Occipital lobe (tissue), 3 donors: ENCODE measurements around the gene LGR4. TPM values are rescaled to one million over a fixed set of nuclear protein-coding genes. Genes with fewer than 3 reads are reported as not detected.
"Not testable (repeated sequence)": the region's sequence is repeated elsewhere in the genome, so short reads cannot be mapped to it uniquely, and the experiment has no call there.

Source experiments
- DNase-seq: peaks from one replicate; lab custom pipeline; 2025; lab: John Stamatoyannopoulos, UW
- small RNA-seq: library from RNA; depleted of rRNA; stranded (forward); fragments of <200 nt; gene quantifications from one replicate; pipeline ENCODE3, GENCODE V24; 2014
- total RNA-seq: library from RNA; depleted of rRNA; stranded (reverse); fragments of >200 nt; gene quantifications from one replicate; pipeline ENCODE4 v1.2.3, GENCODE V29; 2014

The LGR4 gene
- total RNA-seq, 1 donor from 2014 or later: 19.0 TPM

- no peak for DNase-seq
Measured at GRCh38 chr11:27352781-27353180, 119.8 kb downstream of the LGR4 start.

- DNase-seq: no peak
Measured at GRCh38 chr11:27350511-27350910, 122.1 kb downstream of the LGR4 start.

GRCh38 chr11:27349919-27350318, 122.7 kb downstream of the LGR4 start:
- DNase-seq: no peak

- no peak for DNase-seq
Measured at GRCh38 chr11:27348340-27348873, 124.2 kb downstream of the LGR4 start.

- no peak for DNase-seq
Measured at GRCh38 chr11:27347359-27348339, 124.9 kb downstream of the LGR4 start.

- no peak for DNase-seq
Measured at GRCh38 chr11:27339941-27340340, 132.6 kb downstream of the LGR4 start.

GRCh38 chr11:27334764-27335163, 137.8 kb downstream of the LGR4 start:
- not testable (repeated sequence) for DNase-seq

GRCh38 chr11:27331981-27332380, 140.6 kb downstream of the LGR4 start:
- DNase-seq: no peak

- no peak for DNase-seq
Measured at GRCh38 chr11:27330633-27331270, 141.8 kb downstream of the LGR4 start.

GRCh38 chr11:27329867-27330632, 142.5 kb downstream of the LGR4 start:
- no peak for DNase-seq

- DNase-seq: no peak
Measured at GRCh38 chr11:27328614-27329013, 144.0 kb downstream of the LGR4 start.

- DNase-seq: not testable (repeated sequence)
Measured at GRCh38 chr11:27327064-27327463, 145.5 kb downstream of the LGR4 start.

- not testable (repeated sequence) for DNase-seq
Measured at GRCh38 chr11:27322196-27322595, 150.4 kb downstream of the LGR4 start.

- DNase-seq: not testable (repeated sequence)
Measured at GRCh38 chr11:27321340-27321739, 151.2 kb downstream of the LGR4 start.

GRCh38 chr11:27319072-27319471, 153.5 kb downstream of the LGR4 start:
- DNase-seq: no peak

GRCh38 chr11:27317751-27318150, 154.8 kb downstream of the LGR4 start:
- DNase-seq: no peak

Small RNAs within 50 kb of the gene (small RNA-seq; reads per million reads assigned to genes)
- gene AC100771.1 (not detected), gene MIR8087 (not detected), gene RNA5SP339 (not detected)

Other genes with a start within 250 kb of the LGR4 start
- gene CCDC34, start 109.6 kb downstream of the LGR4 start, total RNA-seq: 5.9 TPM
- gene LIN7C, start 34.0 kb upstream of the LGR4 start, total RNA-seq: 283 TPM
- 0.78 TPM for gene BDNF, start 227.7 kb upstream of the LGR4 start, total RNA-seq